GM12878 (cell line): ENCODE measurements around the gene PPP5C. TPM values are rescaled to one million over a fixed set of nuclear protein-coding genes. Genes with fewer than 3 reads are reported as not detected.

Experiments
- CBFB ChIP-seq: IDR thresholded peaks from 2 replicates; pipeline ENCODE4 v1.6.1; 2016; ENCODE audit warnings: antibody characterized with exemption, low read depth
- E4F1 ChIP-seq: fragments of 450-650 bp; IDR thresholded peaks from 2 replicates; pipeline ENCODE4 v1.6.1; 2018; ENCODE audit warnings: borderline replicate concordance, mild to moderate bottlenecking; ENCODE audit not compliant: partially characterized antibody
- GABPA ChIP-seq: IDR thresholded peaks from 2 replicates; pipeline ENCODE4 v1.6.1; 2014; ENCODE audit warnings: antibody characterized with exemption, low read depth, mild to moderate bottlenecking, inconsistent platforms
- IKZF1 ChIP-seq: fragments of 450-650 bp; conservative IDR thresholded peaks from 2 replicates; pipeline ENCODE4 v1.6.1; 2017; ENCODE audit warnings: antibody characterized with exemption, mild to moderate bottlenecking
- MEF2B ChIP-seq: fragments of 450-650 bp; IDR thresholded peaks from 2 replicates; pipeline ENCODE4 v1.6.1; 2018; ENCODE audit warnings: mild to moderate bottlenecking, moderate library complexity; ENCODE audit not compliant: partially characterized antibody, poor library complexity, severe bottlenecking
- MTA3 ChIP-seq: IDR thresholded peaks from 2 replicates; pipeline ENCODE4 v1.6.1; 2012; ENCODE audit warnings: low read length, inconsistent platforms, borderline replicate concordance
- NBN ChIP-seq: fragments of 450-650 bp; IDR thresholded peaks from 2 replicates; pipeline ENCODE4 v1.6.1; 2016
- NR2C1 ChIP-seq: fragments of 450-650 bp; IDR thresholded peaks from 2 replicates; pipeline ENCODE4 v1.6.1; 2017; ENCODE audit warnings: antibody characterized with exemption, mild to moderate bottlenecking, moderate library complexity
- POU2F2 ChIP-seq: IDR thresholded peaks from 3 replicates; pipeline ENCODE4 v1.6.1; 2011; ENCODE audit warnings: low read depth, mild to moderate bottlenecking, low read length, borderline replicate concordance
- RUNX3 ChIP-seq: IDR thresholded peaks from 2 replicates; pipeline ENCODE4 v1.6.1; 2012; ENCODE audit warnings: low read length, inconsistent platforms
- SREBF1 ChIP-seq: IDR thresholded peaks from 2 replicates; pipeline ENCODE4 v1.6.1; 2012; ENCODE audit warnings: mild to moderate bottlenecking, low read length
- SRF ChIP-seq, 2 experiments: IDR thresholded peaks; 2 replicates each; pipeline ENCODE4 v1.6.1; 2011; ENCODE audit warnings: low read depth in 2 of 2, low read length in 2 of 2, mild to moderate bottlenecking in 1 of 2, moderate library complexity in 1 of 2
- STAT1 ChIP-seq: fragments of 450-650 bp; conservative IDR thresholded peaks from 2 replicates; pipeline ENCODE4 v1.6.1; 2014; ENCODE audit warnings: antibody characterized with exemption, mild to moderate bottlenecking
- YY1 ChIP-seq: IDR thresholded peaks from 2 replicates; pipeline ENCODE4 v1.6.1; 2011; ENCODE audit warnings: low read depth, mild to moderate bottlenecking, low read length
- ZBED1 ChIP-seq: IDR thresholded peaks from 2 replicates; pipeline ENCODE4 v1.6.1; 2016; ENCODE audit warnings: borderline replicate concordance
- ZBTB11 ChIP-seq: fragments of 450-650 bp; formaldehyde crosslinking; IDR thresholded peaks from 2 replicates; pipeline ENCODE4 v1.5.0; 2022; ENCODE audit warnings: mild to moderate bottlenecking, missing genetic modification characterization
- ZNF687 ChIP-seq: fragments of 450-650 bp; IDR thresholded peaks from 2 replicates; pipeline ENCODE4 v1.6.1; 2017; ENCODE audit warnings: mild to moderate bottlenecking, moderate library complexity
- polyA plus RNA-seq, 11 experiments: library from polyadenylated mRNA; depleted of rRNA in 4 of 11; unstranded in 6 of 11; stranded (reverse) in 5 of 11; fragments of >200 nt; fragmentation: Nextera tagmentation in 4 of 11; fragmentation: Illumina TruSeq in 1 of 11; extraction: Ambion mirVana in 4 of 11; extraction: Trizol in 1 of 11; gene quantifications; 1 replicate in 1 of 11; 2 replicates in 10 of 11; pipeline versions ENCODE4 v1.2.1 to v1.2.3, GENCODE V29; 2011 to 2016; ENCODE audit warnings: inconsistent platforms in 2 of 11, missing spikeins in 2 of 11, low read depth in 1 of 11
- total RNA-seq, 4 experiments: library from RNA; depleted of rRNA in 3 of 4; stranded (reverse); fragments of >200 nt in 3 of 4; fragmentation: Illumina TruSeq in 1 of 4; extraction: Trizol in 1 of 4; gene quantifications; 2 replicates each; pipeline versions ENCODE4 v1.2.1 to v1.2.3, GENCODE V29; 2013 to 2021

Gene PPP5C
- total and polyA plus RNA-seq, 10 of the 15 experiments (the other 5 are each of a cell fraction or from before 2014, with no cell fraction given) = 1.1 to 154 (median 94.5) TPM

- peak; percentile 99 for TF ChIP-seq E4F1
- TF ChIP-seq MEF2B = peak; percentile 24
- no peak for TF ChIP-seq ZBTB11 (CRISPR knock-in tag)
- TF ChIP-seq POU2F2 = no peak; the same call in 2 of the 3 replicates
- TF ChIP-seq STAT1 = peak; percentile 64; the same call in 1 of the 2 replicates
- peak; percentile 43 for TF ChIP-seq RUNX3
- no peak for TF ChIP-seq NR2C1
- peak; percentile 45 for TF ChIP-seq IKZF1
- peak; percentile 52; the same call in 1 of the 2 replicates for TF ChIP-seq ZNF687
- TF ChIP-seq MTA3 = no peak
- TF ChIP-seq GABPA = no peak
- no peak for TF ChIP-seq SREBF1
- no peak; the same call in none of the 2 replicates for TF ChIP-seq NBN
- no peak for TF ChIP-seq CBFB
- no peak for TF ChIP-seq ZBED1
- peak; percentile 89 for TF ChIP-seq YY1
- TF ChIP-seq SRF (IDR thresholded peaks at IDR 0.05; ENCODE audit: low read depth in 2 of 2, low read length in 2 of 2) = no peak
Observed at GRCh38 chr19:46346821-46347571, at the start of gene PPP5C (continued).
